ENCODE measurements around the gene USB1.

GRCh38 chr16:58020628-58021521 lies 19.7 kb downstream of the USB1 start:
- TF ChIP-seq EZH2 (IDR thresholded peaks at IDR 0.05; ENCODE audit: low read length, missing control alignments), result no peak
- TF ChIP-seq, protein P1, sequence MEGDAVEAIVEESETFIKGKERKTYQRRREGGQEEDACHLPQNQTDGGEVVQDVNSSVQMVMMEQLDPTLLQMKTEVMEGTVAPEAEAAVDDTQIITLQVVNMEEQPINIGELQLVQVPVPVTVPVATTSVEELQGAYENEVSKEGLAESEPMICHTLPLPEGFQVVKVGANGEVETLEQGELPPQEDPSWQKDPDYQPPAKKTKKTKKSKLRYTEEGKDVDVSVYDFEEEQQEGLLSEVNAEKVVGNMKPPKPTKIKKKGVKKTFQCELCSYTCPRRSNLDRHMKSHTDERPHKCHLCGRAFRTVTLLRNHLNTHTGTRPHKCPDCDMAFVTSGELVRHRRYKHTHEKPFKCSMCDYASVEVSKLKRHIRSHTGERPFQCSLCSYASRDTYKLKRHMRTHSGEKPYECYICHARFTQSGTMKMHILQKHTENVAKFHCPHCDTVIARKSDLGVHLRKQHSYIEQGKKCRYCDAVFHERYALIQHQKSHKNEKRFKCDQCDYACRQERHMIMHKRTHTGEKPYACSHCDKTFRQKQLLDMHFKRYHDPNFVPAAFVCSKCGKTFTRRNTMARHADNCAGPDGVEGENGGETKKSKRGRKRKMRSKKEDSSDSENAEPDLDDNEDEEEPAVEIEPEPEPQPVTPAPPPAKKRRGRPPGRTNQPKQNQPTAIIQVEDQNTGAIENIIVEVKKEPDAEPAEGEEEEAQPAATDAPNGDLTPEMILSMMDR (conservative IDR thresholded peaks at IDR 0.05 in 1 of 2, IDR thresholded peaks at IDR 0.05 in 1 of 2; ENCODE audit: low read depth in 1 of 2, low read length in 2 of 2), result peak; percentile 79 to 80
